OCI-LY3 (cell line): Measurements from ENCODE around the gene KCNIP4.

Source experiments
- H2AFZ ChIP-seq: fragments of 200-600, 300-600 bp; shearing (Covaris generic); 2 replicates; pipeline ENCODE4 v1.6.0; 2014; ENCODE audit warnings: antibody characterized with exemption, low read depth, low read length
- H3K27ac ChIP-seq: fragments of 200-600, 300-600 bp; sonication (generic); 2 replicates; pipeline ENCODE4 v1.5.1; 2014; ENCODE audit warnings: mild to moderate bottlenecking, low read length, moderate library complexity, mixed read lengths
- H3K27me3 ChIP-seq: fragments of 200-600, 300-600 bp; sonication (generic); 2 replicates; pipeline ENCODE4 v1.6.1; 2014; ENCODE audit warnings: low read depth, low read length, mixed read lengths
- H3K36me3 ChIP-seq: fragments of 200-600, 300-600 bp; sonication (generic); replicated peaks from 2 replicates; pipeline ENCODE3; 2014; ENCODE audit warnings: low read depth, low read length, mixed read lengths
- H3K4me1 ChIP-seq: fragments of 300-600, 200-600 bp; sonication (generic); 2 replicates; pipeline ENCODE4 v1.6.1; 2014; ENCODE audit warnings: low read length, mixed read lengths
- H3K4me2 ChIP-seq: fragments of 200-600, 300-600 bp; sonication (generic); 2 replicates; pipeline ENCODE4 v1.6.1; 2014; ENCODE audit warnings: low read length, mixed read lengths
- H3K4me3 ChIP-seq: fragments of 300-600, 200-600 bp; sonication (generic); 2 replicates; pipeline ENCODE4 v1.5.1; 2014; ENCODE audit warnings: antibody characterized with exemption, mild to moderate bottlenecking, low read length, moderate library complexity
- H3K79me2 ChIP-seq: fragments of 300-600, 200-600 bp; shearing (Covaris generic); 2 replicates; pipeline ENCODE4 v1.6.1; 2014; ENCODE audit warnings: mild to moderate bottlenecking, low read length, mixed read lengths
- H3K9ac ChIP-seq: fragments of 300-600, 200-600 bp; shearing (Covaris generic); 2 replicates; pipeline ENCODE4 v1.6.0; 2014; ENCODE audit warnings: mild to moderate bottlenecking, low read length, moderate library complexity
- H3K9me3 ChIP-seq: fragments of 200-600, 300-600 bp; shearing (Covaris generic); 2 replicates; pipeline ENCODE4 v1.6.1; 2014; ENCODE audit warnings: low read length, mixed read lengths; ENCODE audit not compliant: insufficient read depth
- H4K20me1 ChIP-seq: fragments of 200-600, 300-600 bp; sonication (generic); 2 replicates; pipeline ENCODE4 v1.6.1; 2016; ENCODE audit warnings: low read length, mixed read lengths; ENCODE audit not compliant: insufficient read depth
- CTCF ChIP-seq: fragments of 200-600, 300-600 bp; sonication (generic); IDR thresholded peaks from 2 replicates; pipeline ENCODE4 v1.5.1; 2014; ENCODE audit warnings: antibody characterized with exemption, low read length, low read depth
- EZH2phosphoT487 ChIP-seq: fragments of 200-600 bp; shearing (Covaris generic); IDR thresholded peaks from 2 replicates; pipeline ENCODE4 v1.6.1; 2018; ENCODE audit warnings: antibody characterized with exemption, mixed run types, low read depth

KCNIP4 gene

DNA sequence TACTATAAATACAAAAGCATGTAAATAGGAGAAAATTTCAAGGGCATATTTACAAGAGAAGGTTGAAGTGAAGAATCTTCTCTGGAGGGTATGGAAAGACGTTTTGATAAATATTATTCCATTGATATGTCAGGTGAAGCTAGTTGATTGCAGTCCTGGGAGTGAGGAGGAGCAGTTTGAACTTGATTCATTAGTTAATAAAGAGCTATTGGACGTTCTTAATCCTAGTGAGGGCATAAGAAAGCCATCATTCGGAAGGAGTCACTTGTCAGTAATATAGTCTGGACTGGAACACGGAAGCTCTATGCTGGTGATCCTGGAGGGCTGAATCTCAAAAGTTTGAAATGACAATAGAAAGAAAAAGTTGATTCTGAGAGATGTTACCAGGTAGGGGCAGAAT is 793.2 kb downstream of the KCNIP4 start:
- H3K4me3 ChIP-seq = no peak overlapping the region
- no peaks in the 10 kb centered on the region for H3K36me3 ChIP-seq
- no peak overlapping the region for H3K9ac ChIP-seq
- H2AFZ ChIP-seq = no peak overlapping the region
- no peaks in the 10 kb centered on the region for H4K20me1 ChIP-seq
- H3K27ac ChIP-seq = no peak overlapping the region
- H3K9me3 ChIP-seq = no peaks in the 10 kb centered on the region
- H3K79me2 ChIP-seq = no peaks in the 10 kb centered on the region
- no peaks in the 10 kb centered on the region for H3K27me3 ChIP-seq
- no peak overlapping the region for H3K4me2 ChIP-seq
- no peaks in the 10 kb centered on the region for H3K4me1 ChIP-seq
- TF ChIP-seq EZH2phosphoT487 (no peak), CTCF (no peak)

- Histone ChIP-seq H3K9ac (no peak overlapping the region), H2AFZ (no peak overlapping the region), H3K79me2 (no peaks in the 10 kb centered on the region), H3K36me3 (no peaks in the 10 kb centered on the region), H3K4me2 (no peak overlapping the region), H3K9me3 (no peaks in the 10 kb centered on the region), H3K27me3 (no peaks in the 10 kb centered on the region), H4K20me1 (no peaks in the 10 kb centered on the region), H3K27ac (no peak overlapping the region), H3K4me3 (no peak overlapping the region), H3K4me1 (no peaks in the 10 kb centered on the region)
- TF ChIP-seq EZH2phosphoT487 (no peak), CTCF (no peak)
Measured at GRCh38 chr4:21139327-21139726, 809.2 kb downstream of the KCNIP4 start.

DNA sequence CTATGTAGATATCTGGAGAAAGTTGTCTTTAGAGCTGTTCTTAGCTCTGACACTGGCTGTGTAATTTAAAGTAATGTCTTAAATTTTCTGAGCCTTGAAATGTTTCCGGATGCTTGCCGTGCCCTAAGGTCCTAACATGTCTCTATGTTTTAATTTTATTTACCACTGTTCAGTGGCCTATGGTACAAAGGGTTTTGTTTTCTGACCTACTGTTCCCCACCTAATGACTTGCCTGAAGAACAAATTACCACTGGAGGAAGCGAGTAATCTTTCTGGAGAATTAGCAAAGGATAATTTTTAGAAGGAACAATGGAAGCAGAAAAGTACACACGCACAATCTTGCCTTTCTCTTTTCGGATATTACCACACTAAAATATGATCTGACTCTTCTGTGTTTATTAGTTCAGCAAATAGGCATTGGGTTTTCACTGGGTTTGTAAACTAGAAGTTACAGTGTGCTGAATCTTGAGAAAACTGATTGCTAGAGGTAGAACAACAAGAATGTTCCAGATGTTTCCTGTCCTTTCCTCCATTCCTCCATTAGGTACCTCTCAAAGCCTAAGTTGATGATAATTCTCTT is 812.4 kb downstream of the KCNIP4 start:
- Histone ChIP-seq H3K4me1 (no peaks in the 10 kb centered on the region), H3K4me3 (no peak overlapping the region), H3K4me2 (no peak overlapping the region), H3K79me2 (no peaks in the 10 kb centered on the region), H4K20me1 (no peaks in the 10 kb centered on the region), H2AFZ (no peak overlapping the region), H3K36me3 (no peaks in the 10 kb centered on the region), H3K9ac (no peak overlapping the region), H3K9me3 (no peaks in the 10 kb centered on the region), H3K27me3 (no peaks in the 10 kb centered on the region), H3K27ac (no peak overlapping the region)
- TF ChIP-seq EZH2phosphoT487 (no peak), CTCF (no peak)

DNA sequence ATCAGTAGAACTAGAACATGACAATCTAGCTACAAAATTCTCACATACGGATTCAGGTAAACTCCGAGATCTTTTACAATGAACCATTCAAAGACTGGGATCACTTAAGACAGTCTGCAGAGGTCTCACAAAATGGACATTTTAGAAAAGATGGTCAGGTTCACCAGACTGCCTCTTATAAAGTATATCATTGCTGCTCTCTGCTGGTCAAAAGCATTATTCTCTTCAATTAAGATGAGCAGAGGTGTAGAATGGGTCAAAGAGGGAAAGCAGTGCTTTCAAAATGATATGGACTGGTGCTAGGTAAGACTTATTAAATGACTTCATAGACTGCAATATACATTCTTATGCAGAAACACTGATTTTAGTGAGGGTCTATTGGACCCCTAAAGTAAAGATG is 813.6 kb downstream of the KCNIP4 start:
- Histone ChIP-seq H3K27me3 (no peaks in the 10 kb centered on the region), H3K4me1 (no peaks in the 10 kb centered on the region), H3K27ac (no peak overlapping the region), H3K79me2 (no peaks in the 10 kb centered on the region), H2AFZ (no peak overlapping the region), H3K9ac (no peak overlapping the region), H3K36me3 (no peaks in the 10 kb centered on the region), H4K20me1 (no peaks in the 10 kb centered on the region), H3K4me3 (no peak overlapping the region), H3K9me3 (no peaks in the 10 kb centered on the region), H3K4me2 (no peak overlapping the region)
- peak; percentile 44 for TF ChIP-seq CTCF
- no peak for TF ChIP-seq EZH2phosphoT487
